Measurements from ENCODE around the gene HS6ST2.

GRCh38 chrX:132594999-132595398, 363.4 kb downstream of the HS6ST2 start:
- TF ChIP-seq EZH2 (IDR thresholded peaks at IDR 0.05; ENCODE audit: borderline replicate concordance, low read depth, low read length, severe bottlenecking) = no peak
- TF ChIP-seq, protein P1, sequence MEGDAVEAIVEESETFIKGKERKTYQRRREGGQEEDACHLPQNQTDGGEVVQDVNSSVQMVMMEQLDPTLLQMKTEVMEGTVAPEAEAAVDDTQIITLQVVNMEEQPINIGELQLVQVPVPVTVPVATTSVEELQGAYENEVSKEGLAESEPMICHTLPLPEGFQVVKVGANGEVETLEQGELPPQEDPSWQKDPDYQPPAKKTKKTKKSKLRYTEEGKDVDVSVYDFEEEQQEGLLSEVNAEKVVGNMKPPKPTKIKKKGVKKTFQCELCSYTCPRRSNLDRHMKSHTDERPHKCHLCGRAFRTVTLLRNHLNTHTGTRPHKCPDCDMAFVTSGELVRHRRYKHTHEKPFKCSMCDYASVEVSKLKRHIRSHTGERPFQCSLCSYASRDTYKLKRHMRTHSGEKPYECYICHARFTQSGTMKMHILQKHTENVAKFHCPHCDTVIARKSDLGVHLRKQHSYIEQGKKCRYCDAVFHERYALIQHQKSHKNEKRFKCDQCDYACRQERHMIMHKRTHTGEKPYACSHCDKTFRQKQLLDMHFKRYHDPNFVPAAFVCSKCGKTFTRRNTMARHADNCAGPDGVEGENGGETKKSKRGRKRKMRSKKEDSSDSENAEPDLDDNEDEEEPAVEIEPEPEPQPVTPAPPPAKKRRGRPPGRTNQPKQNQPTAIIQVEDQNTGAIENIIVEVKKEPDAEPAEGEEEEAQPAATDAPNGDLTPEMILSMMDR (IDR thresholded peaks at IDR 0.05; ENCODE audit: borderline replicate concordance, extremely low read depth, low read length, poor library complexity, severe bottlenecking) = no peak
